Stimulated activated effector memory CD8-positive, alpha-beta T cell treated with anti-CD3 and anti-CD28 coated beads, Interleukin-12 subunit alpha, Interleukin-12 subunit beta, amount 100 ng/mL, for 72 hours (primary cell): ENCODE measurements around the gene TRPM5.

ENCODE experiments used
- ATAC-seq: fragments of 150-1000 bp; cut with Tn5 transposase; 2 replicates; pipeline ENCODE4 v1.10.0; 2021
- DNase-seq, 2 donors: peaks; one replicate each; pipeline ENCODE4 v3.0.0; 2021 to 2022; ENCODE audit warnings: low spot score in 2 of 2
- H3K27ac Mint-ChIP-seq: one replicate; pipeline ENCODE4 v1.8.0; 2022; ENCODE audit warnings: mild to moderate bottlenecking, mixed read lengths
- H3K36me3 Mint-ChIP-seq: one replicate; pipeline ENCODE4 v1.8.0; 2022; ENCODE audit warnings: mild to moderate bottlenecking, mixed read lengths
- H3K4me1 Mint-ChIP-seq: one replicate; pipeline ENCODE4 v1.8.0; 2022; ENCODE audit warnings: mixed read lengths
- H3K4me3 Mint-ChIP-seq: one replicate; pipeline ENCODE4 v1.8.0; 2022; ENCODE audit warnings: mild to moderate bottlenecking, mixed read lengths
- H3K9me3 Mint-ChIP-seq: one replicate; pipeline ENCODE4 v1.8.0; 2022; ENCODE audit warnings: mixed read lengths

TRPM5 gene

DNA sequence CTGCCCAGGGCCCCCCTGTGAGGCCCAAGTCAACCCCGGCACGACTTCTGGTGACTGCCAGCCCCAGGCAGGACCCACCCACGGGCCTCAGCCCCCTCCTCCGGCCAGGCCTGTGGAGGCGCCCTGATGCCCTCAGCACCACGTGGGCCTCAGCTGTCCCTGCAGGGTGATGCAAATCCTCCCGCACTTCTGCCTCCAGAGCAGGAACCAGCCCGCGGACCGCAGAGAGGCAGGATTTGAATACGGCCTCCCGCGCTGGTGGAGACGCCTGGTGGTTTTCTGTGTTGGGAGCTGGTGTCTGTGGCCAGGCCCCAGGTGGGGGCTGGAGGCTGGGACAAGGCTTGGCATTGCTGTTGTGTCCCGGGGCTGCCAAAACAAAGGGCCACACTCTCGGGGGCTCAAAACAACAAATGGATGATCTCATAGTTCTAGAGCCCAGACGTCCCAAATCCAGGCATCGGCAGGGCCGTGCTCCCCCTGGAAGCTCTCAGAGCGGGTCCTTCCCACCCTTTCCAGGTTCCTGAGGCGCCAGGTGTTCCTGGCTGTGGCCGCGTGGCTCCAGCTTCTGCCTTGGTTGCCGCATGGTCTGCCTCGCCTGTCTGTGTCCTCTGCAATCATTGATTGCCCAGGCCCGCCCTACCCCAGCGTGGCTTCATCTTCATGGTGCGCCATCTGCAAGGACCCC lies 19.4 kb downstream of the TRPM5 start:
- ATAC-seq (no peak), DNase-seq (no peak)
- no peaks in the 10 kb centered on the region for H3K9me3 Mint-ChIP-seq
- H3K4me1 Mint-ChIP-seq: no peaks in the 10 kb centered on the region
- H3K4me3 Mint-ChIP-seq: no peak overlapping the region
- no peaks in the 10 kb centered on the region for H3K36me3 Mint-ChIP-seq
- no peak overlapping the region for H3K27ac Mint-ChIP-seq

DNA sequence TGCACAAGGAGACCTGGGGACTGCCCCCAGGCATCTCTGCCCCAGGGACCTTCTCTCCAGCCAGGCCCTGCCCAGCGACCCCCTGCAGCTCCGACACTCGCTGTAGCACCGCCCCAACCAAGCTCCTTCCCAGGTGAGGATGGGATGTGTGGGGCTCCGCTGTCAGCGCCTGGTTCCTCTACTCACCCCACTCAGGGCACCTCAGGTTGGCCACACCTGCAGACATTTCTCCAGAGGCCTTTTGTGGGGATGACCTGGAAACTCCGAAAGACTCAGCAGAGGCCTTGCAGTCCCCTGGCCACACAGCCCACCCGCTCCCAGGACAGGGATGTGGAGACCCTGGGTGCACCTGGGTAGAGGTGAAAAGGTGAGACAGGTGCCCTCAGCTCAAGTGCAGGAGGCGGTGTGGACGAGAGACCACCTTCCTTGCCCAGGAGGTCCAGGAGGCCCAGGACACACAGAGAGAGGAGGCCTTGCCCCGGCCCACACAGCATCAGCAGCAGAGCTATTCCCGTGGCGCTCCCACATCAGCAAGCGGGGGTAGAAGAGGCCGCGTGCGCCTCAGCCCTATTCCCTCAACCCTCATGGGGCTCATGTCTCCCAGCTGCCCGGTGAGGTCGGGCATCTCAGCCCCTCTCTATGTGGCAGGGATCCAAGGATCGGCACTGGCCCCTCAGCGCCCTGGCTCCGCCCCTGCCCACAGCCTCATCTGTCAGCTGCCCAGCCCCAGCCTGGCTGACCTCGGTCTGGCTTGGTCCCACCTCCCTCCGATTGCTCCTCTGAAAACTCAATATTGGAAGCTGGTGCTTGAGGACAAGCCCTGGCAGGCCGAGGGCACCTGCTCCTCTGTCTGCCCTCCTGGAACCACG lies 20.9 kb downstream of the TRPM5 start:
- Mint-ChIP-seq H3K4me1 (no peaks in the 10 kb centered on the region), H3K9me3 (no peaks in the 10 kb centered on the region), H3K4me3 (no peak overlapping the region), H3K36me3 (no peaks in the 10 kb centered on the region), H3K27ac (no peak overlapping the region)
- DNase-seq: no peak
- ATAC-seq: no peak

DNA sequence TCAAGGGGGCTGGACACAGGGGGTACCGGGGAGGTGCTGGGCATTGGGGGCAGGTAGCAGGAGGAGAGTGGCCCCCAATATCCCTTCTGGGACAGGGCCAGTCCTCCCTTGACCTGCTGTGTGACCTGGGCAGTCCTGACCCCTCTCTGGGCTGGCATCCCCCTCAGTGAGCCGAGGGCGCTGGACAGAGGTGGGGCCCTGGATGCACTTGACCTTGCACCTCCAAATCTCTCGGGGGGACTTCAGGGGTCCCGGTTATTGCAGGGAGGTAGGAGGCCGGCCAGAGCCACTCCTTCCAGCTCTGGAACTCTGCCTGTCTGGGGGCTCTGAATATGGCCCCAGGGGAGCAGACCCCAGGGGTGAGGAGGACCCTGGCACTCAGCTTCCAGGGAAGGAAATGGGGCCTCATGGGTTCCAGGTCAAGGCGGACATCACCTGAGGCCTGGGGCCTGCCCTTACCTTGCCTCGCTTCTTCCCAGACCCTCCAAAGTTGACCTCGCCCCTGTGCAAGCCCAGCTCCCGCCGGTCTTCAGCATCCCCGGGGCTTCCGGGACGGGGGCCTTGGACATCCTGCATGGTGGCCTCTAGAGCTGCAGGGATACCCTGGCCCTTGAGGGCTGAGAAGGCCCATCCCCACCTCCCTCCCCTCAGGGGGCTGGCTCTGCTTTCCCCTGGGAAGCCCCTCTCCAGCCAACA lies 21.7 kb downstream of the TRPM5 start:
- H3K4me3 Mint-ChIP-seq: no peak overlapping the region
- no peaks in the 10 kb centered on the region for H3K4me1 Mint-ChIP-seq
- ATAC-seq: no peak

DNA sequence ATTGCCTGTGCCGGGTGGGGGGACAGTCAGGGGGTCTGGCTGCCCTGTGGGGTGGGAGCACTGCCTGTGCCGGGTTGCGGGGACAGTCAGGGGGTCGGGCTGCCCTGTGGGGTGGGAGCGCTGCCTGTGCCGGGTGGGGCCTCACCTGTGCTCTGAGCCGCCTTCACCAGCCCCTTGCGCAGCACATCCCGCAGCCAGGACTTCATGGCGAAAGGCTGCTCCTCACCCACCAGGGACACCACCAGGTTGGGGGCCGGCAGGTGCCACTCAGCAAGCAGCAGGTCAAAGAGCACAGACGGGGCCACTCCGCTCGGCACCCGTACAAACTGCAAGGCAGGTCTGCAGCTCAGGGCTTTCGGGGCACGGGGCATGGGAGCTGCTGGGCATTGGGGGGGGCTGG lies 22.3 kb downstream of the TRPM5 start:
- H3K4me3 Mint-ChIP-seq: no peak overlapping the region
- no peaks in the 10 kb centered on the region for H3K36me3 Mint-ChIP-seq
- no peaks in the 10 kb centered on the region for H3K4me1 Mint-ChIP-seq
- DNase-seq: no peak
- H3K9me3 Mint-ChIP-seq: no peaks in the 10 kb centered on the region
- no peak for ATAC-seq
- H3K27ac Mint-ChIP-seq: no peak overlapping the region

More for the DNA sequence above, 21.7 kb downstream of the TRPM5 start:
- Mint-ChIP-seq H3K27ac (no peak overlapping the region), H3K9me3 (no peaks in the 10 kb centered on the region), H3K36me3 (no peaks in the 10 kb centered on the region)
- DNase-seq: no peak

DNA sequence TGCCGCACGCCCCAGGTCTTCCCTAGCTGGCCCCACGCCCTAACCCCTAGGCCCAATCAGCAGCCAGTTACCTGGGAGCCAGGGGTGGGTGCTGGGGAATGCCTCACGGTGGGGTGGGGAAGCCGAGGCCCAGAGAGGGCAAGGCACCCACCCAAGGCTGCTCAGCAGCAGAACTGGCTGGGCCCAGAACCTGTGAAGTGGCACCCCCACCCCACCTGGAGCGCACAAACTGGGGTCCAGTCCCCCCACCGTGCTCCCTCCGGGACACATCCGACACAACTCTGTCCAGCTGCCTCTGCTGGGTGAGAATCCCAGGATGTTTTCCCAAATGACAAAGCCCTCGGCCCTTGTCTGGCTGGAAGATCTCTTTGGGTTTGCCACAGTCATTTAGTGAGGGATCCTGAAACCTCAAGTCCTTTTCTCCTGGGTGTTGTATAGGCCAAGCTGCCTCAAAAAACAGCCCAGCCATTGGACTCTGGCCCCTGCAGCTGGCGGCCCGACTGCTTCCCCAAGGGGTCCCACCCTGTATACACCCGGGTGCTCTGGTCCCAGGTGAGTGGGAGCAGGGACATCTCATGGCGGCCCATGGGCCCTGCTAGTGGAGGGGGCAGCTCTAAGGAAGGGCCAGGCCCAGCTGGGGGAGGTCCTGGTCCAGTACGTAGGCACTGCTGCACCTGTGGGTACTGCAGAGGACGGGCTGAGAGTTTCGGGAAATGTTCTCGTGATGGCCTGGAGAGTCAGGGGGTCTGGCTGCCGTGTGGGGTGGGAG lies 22.9 kb downstream of the TRPM5 start:
- no peaks in the 10 kb centered on the region for H3K4me1 Mint-ChIP-seq
- no peaks in the 10 kb centered on the region for H3K36me3 Mint-ChIP-seq
- H3K4me3 Mint-ChIP-seq: no peak overlapping the region
- ATAC-seq (no peak), DNase-seq (no peak)
- H3K27ac Mint-ChIP-seq: no peak overlapping the region
- no peaks in the 10 kb centered on the region for H3K9me3 Mint-ChIP-seq

DNA sequence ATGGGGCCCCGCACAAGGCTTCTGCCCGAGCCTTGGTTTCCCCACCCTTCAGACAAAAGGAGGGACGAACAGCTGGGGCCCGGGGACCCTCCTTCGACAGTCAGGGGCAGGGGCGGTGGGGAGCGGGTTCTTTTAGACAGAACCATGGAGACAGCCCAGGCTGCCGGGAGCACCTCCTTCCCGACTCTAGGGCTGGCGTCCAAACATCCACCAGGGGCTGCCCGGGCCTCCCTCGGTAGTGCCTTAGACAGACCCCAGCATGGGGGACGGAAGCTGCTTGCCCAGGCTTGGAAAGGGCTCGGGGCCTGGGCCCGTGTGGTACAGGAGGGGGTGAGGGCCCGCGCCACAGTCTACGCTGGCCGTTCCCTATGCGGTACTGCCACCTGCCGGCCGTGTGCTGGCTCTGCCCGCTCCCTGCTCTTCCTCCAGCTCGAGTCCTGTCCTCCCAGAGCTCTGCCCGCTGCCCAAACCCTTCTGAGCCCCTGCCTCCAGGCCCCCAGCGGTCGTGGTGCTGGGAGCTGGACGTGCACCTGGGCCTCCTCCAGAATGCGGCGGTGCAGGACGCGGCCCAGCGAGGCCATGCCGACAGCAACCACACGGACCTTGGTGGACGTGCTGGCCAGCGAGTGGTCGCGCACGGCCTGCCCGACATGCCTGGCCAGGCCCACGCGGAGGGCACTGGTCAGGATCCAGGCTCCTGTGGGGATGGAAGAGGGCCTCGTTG lies 23.6 kb downstream of the TRPM5 start:
- Mint-ChIP-seq H3K27ac (no peak overlapping the region), H3K36me3 (no peaks in the 10 kb centered on the region), H3K4me3 (no peak overlapping the region), H3K4me1 (no peaks in the 10 kb centered on the region), H3K9me3 (no peaks in the 10 kb centered on the region)
- DNase-seq (peak; percentile 63 to 83), ATAC-seq (peak; percentile 87)

DNA sequence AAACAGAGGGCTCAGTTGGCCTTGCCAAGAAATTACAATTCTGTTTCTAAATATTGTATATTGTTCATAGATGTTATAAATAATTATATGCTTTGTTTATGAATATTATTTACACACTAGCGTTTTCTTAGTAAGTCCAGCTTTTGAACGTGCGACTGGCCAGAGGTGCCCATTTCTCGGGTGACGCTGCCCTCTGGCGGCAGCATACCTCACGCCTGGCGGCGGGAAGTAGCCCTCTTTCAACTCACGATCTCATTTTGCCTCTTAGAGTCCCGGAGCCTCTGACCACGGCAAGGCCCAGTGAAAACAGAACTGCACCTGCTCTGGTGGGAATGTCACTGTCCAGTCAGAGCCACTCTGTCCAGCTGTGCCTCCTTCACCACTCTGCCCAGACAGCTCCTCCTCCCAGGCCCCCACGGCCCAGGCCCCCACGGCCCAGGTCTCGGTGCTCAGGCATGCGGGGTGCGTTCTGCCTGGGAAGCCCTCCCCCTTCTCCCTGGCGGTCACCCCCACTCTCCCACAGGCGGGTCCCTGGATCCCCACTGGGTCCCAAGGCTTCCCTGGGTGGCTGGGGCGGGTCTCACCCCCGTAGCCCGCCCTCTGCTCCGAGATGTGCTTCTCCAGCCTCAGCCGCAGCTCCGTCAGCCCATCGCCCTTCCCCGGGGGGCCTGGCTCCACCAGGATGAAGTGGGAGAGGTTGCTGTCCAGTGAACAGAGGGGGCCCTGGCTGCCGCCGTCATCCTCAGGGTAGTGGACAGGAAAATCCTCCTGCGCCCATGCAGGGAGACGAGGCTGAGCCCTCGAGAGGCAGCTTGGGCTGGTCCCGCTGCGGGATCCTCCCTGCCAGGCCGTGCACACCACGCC lies 24.4 kb downstream of the TRPM5 start:
- peak; percentile 54 for ATAC-seq
- no peaks in the 10 kb centered on the region for H3K9me3 Mint-ChIP-seq
- H3K4me3 Mint-ChIP-seq: no peak overlapping the region
- H3K4me1 Mint-ChIP-seq: no peaks in the 10 kb centered on the region
- peak; percentile 66 to 83 for DNase-seq
- H3K27ac Mint-ChIP-seq: no peak overlapping the region
- H3K36me3 Mint-ChIP-seq: no peaks in the 10 kb centered on the region

DNA sequence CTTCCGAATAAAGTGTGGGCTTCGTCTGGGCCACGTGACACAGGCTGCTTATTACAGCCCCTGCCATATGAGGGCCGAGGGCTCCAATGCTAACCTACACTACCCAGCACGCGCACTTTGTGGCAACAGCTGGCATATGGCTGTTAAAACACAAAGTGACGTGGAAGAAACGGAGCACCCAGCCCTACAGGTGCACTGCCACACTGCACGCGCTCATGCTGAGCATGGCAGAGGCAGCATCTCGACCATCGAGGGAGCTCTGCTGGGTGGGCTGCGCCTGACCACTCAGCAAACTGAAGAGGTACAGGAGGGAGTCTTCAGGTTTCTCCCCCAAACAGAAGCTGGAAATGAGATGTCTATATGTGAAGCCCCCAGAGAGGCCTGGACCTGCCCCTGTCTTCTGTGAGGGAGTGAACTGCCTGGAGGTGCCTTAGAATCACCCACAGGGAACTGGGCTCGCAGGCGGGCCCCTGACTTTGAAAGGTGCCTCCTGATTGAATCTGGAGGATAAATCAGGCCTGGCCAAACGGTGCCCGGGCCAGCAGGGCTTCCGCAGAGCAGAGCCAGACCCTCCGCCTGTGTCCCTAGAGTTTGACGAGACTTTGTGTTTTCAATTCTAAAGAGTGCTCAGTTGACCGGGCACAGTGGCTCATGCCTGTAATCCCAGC lies 25.5 kb downstream of the TRPM5 start:
- no peak overlapping the region for H3K4me3 Mint-ChIP-seq
- H3K27ac Mint-ChIP-seq: no peak overlapping the region
- no peaks in the 10 kb centered on the region for H3K36me3 Mint-ChIP-seq

DNA sequence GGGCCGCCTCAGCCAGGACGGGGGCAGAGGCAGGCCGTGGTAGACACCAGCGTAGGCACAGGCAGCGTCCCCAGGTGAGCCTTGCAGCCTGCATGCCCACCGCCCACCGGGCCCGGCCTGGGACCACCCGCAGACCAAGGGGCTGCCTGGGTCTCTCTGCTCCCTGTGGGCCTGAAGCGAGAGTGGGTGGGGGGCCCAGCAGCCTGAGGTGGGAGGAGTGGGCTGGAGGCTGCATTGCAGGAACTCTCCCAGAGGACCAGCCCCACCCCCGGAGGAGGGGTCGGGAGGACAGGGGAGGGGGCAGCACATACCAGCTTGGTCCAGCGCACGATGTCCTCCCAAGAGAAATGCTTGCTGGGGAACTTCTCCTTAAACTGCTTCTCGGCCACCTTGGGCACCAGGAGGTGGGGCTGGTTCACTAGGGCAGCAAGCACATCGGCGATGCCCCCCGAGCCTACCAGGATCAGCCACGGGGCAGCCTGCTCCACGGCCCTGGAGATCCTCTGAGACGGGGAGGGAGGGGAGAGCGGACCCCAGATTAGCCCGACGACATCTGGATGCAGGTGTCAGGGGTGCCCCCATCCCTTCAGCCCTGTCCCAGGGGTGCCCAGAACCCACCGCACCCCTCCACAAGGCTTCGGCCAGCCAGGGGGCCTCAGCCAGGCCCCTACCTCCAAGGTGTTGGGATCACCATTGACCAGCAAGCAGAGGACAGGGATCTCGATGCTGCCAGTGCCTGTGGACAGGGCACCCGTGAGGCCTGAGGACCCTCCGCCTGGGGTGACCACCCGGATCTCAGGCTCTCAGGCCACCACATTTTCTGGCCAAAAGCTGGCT lies 26.2 kb downstream of the TRPM5 start:
- H3K36me3 Mint-ChIP-seq: no peaks in the 10 kb centered on the region
- H3K27ac Mint-ChIP-seq: no peak overlapping the region
- no peaks in the 10 kb centered on the region for H3K9me3 Mint-ChIP-seq
- no peak overlapping the region for H3K4me3 Mint-ChIP-seq
- no peaks in the 10 kb centered on the region for H3K4me1 Mint-ChIP-seq
- DNase-seq: no peak
- no peak for ATAC-seq

More for the DNA sequence above, 25.5 kb downstream of the TRPM5 start:
- no peak for ATAC-seq
- Mint-ChIP-seq H3K9me3 (no peaks in the 10 kb centered on the region), H3K4me1 (no peaks in the 10 kb centered on the region)
- no peak for DNase-seq

DNA sequence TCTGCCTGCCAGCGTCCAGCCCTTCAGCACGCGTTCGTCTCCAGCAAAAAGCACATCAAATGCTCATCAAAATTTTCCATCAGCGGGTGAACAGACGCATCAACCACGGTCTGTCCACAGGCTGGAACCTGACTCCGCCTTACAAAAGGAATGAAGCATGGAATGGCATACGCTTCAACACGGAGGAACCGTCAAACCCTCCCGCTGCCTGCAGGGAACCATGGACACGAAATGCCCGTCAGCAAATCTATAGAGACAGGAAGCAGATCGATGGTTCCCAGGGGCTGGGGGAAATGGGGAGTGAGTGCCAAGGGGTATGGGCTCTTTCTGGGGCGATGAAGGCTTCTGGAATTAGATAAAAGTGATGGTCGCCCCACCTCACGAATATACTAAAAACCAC lies 27.5 kb downstream of the TRPM5 start:
- Mint-ChIP-seq H3K4me1 (no peaks in the 10 kb centered on the region), H3K9me3 (no peaks in the 10 kb centered on the region), H3K36me3 (no peaks in the 10 kb centered on the region), H3K27ac (no peak overlapping the region), H3K4me3 (no peak overlapping the region)
- no peak for DNase-seq
- no peak for ATAC-seq

DNA sequence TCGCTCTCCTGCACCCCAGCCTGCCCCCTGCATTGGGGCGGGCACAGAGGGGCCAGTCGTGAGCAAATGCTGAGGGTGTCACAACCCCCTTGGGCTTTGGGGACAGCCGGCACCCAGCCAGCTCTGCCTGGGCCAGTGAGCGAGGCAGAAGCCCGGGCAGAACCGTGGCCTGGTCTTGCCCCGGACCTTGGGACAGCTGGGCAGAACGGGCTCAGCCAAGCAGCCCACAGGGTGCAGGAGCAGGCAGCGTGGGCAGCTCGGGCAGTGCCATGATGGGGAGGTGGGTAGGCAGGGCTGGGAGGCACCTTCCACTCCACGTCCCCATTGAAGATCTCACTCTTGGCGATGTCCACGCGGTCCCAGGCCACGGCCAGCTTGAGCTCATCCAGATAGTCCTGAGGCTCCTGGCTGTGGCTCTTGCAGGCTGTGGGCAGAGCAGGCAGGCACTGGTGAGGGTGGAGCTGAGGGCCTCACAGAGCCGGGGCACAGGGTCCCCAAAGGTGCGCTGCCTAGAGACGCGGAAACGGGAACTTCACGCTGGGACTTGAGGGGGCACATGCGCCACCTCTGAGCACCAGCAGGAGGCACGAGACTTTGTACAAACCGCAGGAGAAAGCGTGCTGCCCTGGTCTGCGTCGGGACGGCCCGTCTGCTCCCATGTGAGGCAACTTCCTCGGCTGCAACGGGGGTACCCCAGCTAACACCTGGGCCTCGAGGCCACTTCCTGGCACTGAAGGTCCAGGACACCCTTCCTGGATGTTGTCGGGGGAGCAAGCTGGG lies 28.5 kb downstream of the TRPM5 start:
- no peak overlapping the region for H3K4me3 Mint-ChIP-seq
- DNase-seq (no peak), ATAC-seq (no peak)
- H3K4me1 Mint-ChIP-seq: no peaks in the 10 kb centered on the region
- no peak overlapping the region for H3K27ac Mint-ChIP-seq
- H3K36me3 Mint-ChIP-seq: no peaks in the 10 kb centered on the region
- no peaks in the 10 kb centered on the region for H3K9me3 Mint-ChIP-seq

DNA sequence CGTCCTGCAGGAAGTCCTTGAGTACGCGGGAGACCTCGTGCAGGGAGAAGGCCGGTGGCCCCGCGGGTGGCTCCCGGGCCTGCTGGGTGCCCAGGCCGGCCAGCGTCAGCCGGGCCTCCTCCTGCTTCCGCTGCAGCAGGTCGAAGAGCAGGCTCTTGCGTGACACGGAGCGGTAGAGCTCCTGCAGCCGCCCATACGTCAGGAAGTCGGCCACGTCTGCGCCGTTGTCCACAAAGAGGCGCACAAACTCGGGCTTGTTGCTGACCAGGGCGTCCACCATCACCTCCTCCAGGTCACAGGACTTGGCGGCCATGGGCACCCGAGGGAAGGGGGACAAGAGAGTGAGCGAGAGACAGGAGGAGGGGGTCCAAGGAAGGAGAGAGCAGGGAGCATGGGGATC lies 29.1 kb downstream of the TRPM5 start:
- H3K4me1 Mint-ChIP-seq: no peaks in the 10 kb centered on the region
- H3K36me3 Mint-ChIP-seq: no peaks in the 10 kb centered on the region
- no peaks in the 10 kb centered on the region for H3K9me3 Mint-ChIP-seq
- ATAC-seq: no peak
- no peak overlapping the region for H3K4me3 Mint-ChIP-seq
- no peak overlapping the region for H3K27ac Mint-ChIP-seq
- no peak for DNase-seq
